Posterior vena cava (tissue), 2 donors: Measurements from ENCODE around the gene FBXW5. TPM values are rescaled to one million over a fixed set of nuclear protein-coding genes. Genes with fewer than 3 reads are reported as not detected.

Experiments used
- DNase-seq: peaks from one replicate; pipeline ENCODE4 v3.0.0-alpha.2; 2020; ENCODE audit warnings: low spot score
- intact Hi-C, 2 donors: fragments of 100-400 bp; cut with DNase I; formaldehyde crosslinking; loops; one replicate each; pipeline versions ENCODE4 v1.14.1 to v1.14.2; 2022 to 2023
- total RNA-seq, 2 donors: library from RNA; stranded (reverse); fragmentation: NEBNext Ultra II Directional; extraction: Animal tissue kit (Norgen Biotek cat#: 25700); gene quantifications; one replicate each; pipeline ENCODE4 v1.2.1, GENCODE V29; 2021
- donor health status: DM: yes; HTN: yes; CAD: no.
- donor health status: DM: yes; HTN: yes; CAD: no.

Gene FBXW5
- total RNA-seq, 2 donors from 2014 or later = 95.0 to 100 TPM

GRCh38 chr9:136964833-136965422 lies 20.4 kb upstream of the FBXW5 start:
- DNase-seq = no peak
- intact Hi-C loops = no loop called here

- intact Hi-C loops = no loop called here
These were observed 19.7 kb upstream of the FBXW5 start for GRCh38 chr9:136964171-136964689.

GRCh38 chr9:136963751-136964150 lies 19.2 kb upstream of the FBXW5 start:
- no peak for DNase-seq
- intact Hi-C loops = no loop called here

More at GRCh38 chr9:136964171-136964689, 19.7 kb upstream of the FBXW5 start:
- no peak for DNase-seq

- no peak for DNase-seq
- intact Hi-C loops = no loop called here
These were observed 18.8 kb upstream of the FBXW5 start for GRCh38 chr9:136963341-136963740.

- intact Hi-C loops = no loop called here
These were observed 18.2 kb upstream of the FBXW5 start for GRCh38 chr9:136962701-136963248.

GRCh38 chr9:136962163-136962562 lies 17.6 kb upstream of the FBXW5 start:
- intact Hi-C loops = no loop called here
- no peak for DNase-seq

More at GRCh38 chr9:136962701-136963248, 18.2 kb upstream of the FBXW5 start:
- no peak for DNase-seq

GRCh38 chr9:136961279-136962065 lies 16.9 kb upstream of the FBXW5 start:
- DNase-seq = no peak

GRCh38 chr9:136960938-136961275 lies 16.4 kb upstream of the FBXW5 start:
- intact Hi-C loops = no loop called here
- DNase-seq = no peak

More at GRCh38 chr9:136961279-136962065, 16.9 kb upstream of the FBXW5 start:
- intact Hi-C loops = no loop called here

GRCh38 chr9:136960212-136960937 lies 15.8 kb upstream of the FBXW5 start:
- no peak for DNase-seq
- intact Hi-C loops = no loop called here

- DNase-seq = no peak
- intact Hi-C loops = no loop called here
These were observed 14.6 kb upstream of the FBXW5 start for GRCh38 chr9:136958898-136959850.

- DNase-seq = no peak
- intact Hi-C loops = no loop called here
These were observed 13.9 kb upstream of the FBXW5 start for GRCh38 chr9:136958473-136958872.

- intact Hi-C loops = no loop called here
- DNase-seq = no peak
These were observed 13.4 kb upstream of the FBXW5 start for GRCh38 chr9:136957901-136958300.

- intact Hi-C loops = no loop called here
- DNase-seq = no peak
These were observed 12.9 kb upstream of the FBXW5 start for GRCh38 chr9:136957461-136957860.

GRCh38 chr9:136956604-136957003 lies 12.1 kb upstream of the FBXW5 start:
- DNase-seq = no peak
- intact Hi-C loops = no loop called here

- no peak for DNase-seq
- intact Hi-C loops = no loop called here
These were observed 11.4 kb upstream of the FBXW5 start for GRCh38 chr9:136955943-136956335.

- no peak for DNase-seq
- intact Hi-C loops = no loop called here
These were observed 10.8 kb upstream of the FBXW5 start for GRCh38 chr9:136955202-136955942.

- DNase-seq = no peak
- intact Hi-C loops = no loop called here
These were observed 9.9 kb upstream of the FBXW5 start for GRCh38 chr9:136954270-136955083.
